ENCODE results near the gene PTF1A.
"Not testable (repeated sequence)": the region's sequence is repeated elsewhere in the genome, so short reads cannot be mapped to it uniquely, and the experiment has no call there.

The PTF1A gene

DNA sequence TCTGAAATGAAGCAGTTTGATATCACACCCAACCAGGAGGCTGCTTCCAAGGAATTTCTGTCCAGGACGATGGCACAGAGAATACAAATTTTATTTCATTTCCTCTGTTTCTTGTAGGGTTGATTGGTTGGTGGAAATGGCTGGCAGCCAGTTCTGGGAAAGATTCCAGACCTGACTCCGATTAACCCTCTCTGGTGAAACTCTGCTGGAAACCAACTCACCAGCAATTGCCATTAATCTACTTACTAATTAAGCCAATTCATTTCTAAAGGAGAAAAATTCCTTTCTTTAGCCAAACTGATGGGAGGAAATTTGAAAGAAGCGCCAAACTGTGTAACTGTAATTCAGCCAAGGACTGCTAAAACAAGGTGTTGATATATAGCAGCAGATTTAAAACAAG lies 10.7 kb downstream of the PTF1A start:
- DNase-seq (ENCODE audit: extremely low read depth in 1 of 2, low read depth in 1 of 2), result no peak

DNA sequence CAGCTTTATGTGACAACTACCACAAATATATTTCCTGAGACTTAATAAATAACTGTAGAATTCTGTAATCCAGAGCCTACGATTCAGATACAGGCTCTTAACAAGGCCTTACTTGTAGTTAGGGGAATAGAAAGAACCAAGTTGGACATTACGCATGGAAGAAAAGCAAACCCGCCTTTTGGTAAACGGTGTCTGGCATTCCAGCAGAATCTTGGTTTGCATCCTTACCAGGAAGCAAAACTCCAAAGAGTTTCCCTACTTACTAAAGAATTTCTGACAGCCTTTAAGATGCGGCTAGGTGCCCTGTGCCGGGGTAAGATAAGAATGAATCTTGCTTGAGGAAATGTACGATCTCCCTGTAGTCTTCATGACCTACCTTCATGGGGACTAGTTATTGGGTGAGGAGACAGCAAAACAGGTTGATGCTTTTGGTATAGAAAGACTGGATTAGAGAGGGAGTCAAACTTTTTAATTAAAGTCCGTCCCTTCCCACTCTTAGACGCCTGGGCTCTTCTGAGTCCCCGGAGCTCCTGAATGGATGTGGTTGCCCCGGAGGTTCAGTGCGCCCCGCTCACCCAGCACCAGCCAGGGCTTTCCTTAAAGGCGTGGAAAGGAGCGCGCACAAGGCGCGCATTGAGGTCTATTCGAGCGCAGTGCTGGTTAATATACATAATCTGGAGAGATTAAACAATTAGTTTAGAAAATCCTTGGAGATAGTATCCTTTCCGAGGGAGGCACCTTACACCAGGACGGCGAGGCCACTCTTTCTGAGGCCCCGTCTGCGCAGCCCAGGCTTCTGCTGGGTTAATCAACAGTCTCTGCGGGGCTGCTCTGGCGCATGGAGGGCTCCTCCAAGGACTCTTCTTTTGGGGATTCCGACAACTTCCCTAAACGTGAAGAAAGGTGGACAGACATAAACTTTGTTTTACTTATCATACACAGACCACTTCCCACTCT lies 11.5 kb downstream of the PTF1A start:
- no peak for DNase-seq (ENCODE audit: extremely low read depth in 1 of 2, low read depth in 1 of 2)

DNA sequence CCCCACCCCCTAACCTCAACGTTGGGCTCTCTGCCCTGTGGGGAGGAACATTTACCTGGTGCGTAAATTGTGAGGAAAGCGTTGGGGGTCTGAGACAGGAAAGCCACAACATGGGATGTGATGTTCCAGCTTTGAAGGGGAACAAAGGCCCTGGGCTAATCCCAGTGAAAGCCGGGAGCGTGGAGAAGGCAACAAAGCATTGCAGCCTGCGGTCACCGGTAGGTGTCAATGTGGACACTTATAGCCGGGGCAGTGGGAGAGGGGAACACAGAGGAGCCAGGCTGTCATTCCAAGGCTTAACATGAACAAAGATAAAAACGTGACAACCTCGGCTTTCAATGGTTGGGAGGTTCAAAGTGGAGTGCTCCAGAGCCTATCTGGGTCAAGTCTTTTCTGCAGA lies 12.7 kb downstream of the PTF1A start:
- no peak for DNase-seq (ENCODE audit: extremely low read depth in 1 of 2, low read depth in 1 of 2)

DNA sequence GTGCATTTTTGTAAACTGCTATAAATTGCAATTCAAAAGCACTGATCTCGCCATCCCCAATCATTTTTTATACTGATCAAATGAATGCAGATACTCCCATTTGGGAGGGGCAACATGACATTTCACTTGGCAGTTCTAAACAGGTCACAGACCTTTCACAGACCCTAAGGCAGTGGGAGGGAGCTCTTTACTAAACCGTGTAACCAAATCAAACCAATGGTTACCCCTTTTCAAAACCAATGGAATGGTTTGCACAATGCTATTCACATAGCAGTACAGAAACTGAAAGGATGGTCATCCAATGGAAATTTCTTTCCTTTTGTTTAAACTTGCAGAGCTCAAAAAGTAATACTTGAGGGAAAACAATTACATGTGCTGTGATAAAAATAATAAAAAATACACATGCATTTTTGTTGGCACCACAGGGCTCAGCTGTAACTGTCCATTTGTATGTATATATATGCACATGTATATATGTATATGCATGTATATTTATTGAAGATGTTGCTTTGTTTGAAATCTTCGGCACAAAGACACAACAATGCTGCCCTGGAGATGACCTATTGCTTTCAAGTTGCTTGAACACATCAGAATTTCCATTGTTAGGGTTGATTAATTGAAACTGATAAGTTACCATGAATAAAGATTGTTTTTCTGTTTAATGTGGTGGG lies 14.0 kb downstream of the PTF1A start:
- DNase-seq (ENCODE audit: extremely low read depth in 1 of 2, low read depth in 1 of 2), result no peak

DNA sequence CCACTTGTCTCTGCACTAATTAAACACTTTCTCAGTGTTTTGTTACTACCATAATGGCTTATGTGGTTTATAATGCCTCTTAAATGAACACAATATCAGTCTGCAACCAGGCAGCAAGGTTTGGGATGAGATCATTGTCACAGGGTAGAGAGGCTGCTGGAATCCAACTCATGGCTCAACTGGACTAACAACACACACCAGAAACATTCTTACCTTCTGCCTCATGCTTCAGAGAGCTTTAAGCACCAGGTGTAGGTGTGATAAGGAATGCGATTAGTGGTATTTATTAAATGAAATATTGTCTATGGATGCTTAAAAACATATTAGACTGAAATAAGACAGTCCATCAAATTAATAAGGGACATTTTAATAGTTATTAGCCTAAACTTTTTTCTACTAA lies 25.4 kb downstream of the PTF1A start:
- no peak for DNase-seq (ENCODE audit: extremely low read depth in 1 of 2, low read depth in 1 of 2)

DNA sequence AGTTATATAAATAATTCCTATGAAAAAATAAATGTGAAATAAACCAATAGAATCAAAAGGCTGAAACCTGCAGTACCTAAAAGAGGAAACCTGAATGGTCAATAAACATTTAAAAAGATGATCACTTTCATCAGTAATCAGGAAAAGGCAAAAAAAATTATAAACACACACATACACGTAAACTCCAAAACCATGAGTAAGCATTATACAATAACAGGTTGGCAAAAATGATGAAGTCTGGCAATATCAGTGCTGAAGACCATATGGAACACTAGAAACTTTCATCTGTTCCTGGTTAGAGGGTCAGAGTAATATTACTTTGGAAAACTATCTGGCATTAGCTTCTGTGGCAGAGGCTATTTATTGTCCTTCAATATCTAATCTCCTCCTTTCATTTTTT lies 38.5 kb downstream of the PTF1A start:
- DNase-seq (ENCODE audit: extremely low read depth in 1 of 2, low read depth in 1 of 2), result no peak

DNA sequence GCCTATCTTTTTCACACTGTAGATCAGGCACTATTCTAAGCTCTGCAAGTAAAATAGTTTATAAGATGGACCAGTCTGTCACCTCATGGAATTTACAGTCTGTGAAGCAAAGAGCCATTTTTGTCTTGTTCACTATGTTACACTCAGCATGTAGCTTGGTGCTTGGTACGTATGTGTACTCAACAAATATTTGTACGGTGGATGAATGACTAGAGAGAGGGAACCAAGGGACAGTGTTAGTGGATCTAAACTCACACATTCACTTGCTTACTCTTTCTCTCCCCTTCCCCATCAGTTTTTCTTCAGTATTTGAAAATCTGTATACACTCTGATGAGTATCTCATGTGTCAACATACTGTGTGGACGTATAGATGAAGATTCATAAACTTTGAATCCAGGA lies 45.9 kb downstream of the PTF1A start:
- no peak for DNase-seq (ENCODE audit: extremely low read depth in 1 of 2, low read depth in 1 of 2)

DNA sequence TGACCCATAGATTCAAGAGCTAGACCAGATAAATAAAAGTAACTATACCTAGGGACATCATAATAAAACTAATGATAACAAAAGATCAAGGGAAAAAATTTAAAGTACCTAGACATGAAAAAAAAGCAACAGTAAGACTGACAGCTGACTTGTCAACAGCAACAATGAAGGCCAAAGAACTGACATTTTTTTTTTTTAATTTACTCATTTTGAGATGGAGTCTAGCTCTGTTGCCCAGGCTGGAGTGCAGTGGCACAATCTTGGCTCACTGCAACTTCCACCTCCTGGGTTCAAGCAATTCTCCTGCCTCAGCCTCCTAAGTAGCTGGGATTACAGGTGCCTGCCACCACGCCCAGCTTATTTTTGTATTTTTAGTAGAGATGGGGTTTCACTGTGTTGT lies 49.7 kb downstream of the PTF1A start:
- not testable (repeated sequence) for DNase-seq (ENCODE audit: extremely low read depth in 1 of 2, low read depth in 1 of 2)
